DMS153 treated with DMSO at 0.1 percent for 48 hours (cell line): ENCODE measurements around the gene AIG1.
"Not testable (repeated sequence)": the region's sequence is repeated elsewhere in the genome, so short reads cannot be mapped to it uniquely, and the experiment has no call there.

Experiments
- DNase-seq: peaks from one replicate; lab custom pipeline; 2025; ENCODE audit not compliant: unreplicated experiment; lab: John Stamatoyannopoulos, UW

AIG1 gene

DNA sequence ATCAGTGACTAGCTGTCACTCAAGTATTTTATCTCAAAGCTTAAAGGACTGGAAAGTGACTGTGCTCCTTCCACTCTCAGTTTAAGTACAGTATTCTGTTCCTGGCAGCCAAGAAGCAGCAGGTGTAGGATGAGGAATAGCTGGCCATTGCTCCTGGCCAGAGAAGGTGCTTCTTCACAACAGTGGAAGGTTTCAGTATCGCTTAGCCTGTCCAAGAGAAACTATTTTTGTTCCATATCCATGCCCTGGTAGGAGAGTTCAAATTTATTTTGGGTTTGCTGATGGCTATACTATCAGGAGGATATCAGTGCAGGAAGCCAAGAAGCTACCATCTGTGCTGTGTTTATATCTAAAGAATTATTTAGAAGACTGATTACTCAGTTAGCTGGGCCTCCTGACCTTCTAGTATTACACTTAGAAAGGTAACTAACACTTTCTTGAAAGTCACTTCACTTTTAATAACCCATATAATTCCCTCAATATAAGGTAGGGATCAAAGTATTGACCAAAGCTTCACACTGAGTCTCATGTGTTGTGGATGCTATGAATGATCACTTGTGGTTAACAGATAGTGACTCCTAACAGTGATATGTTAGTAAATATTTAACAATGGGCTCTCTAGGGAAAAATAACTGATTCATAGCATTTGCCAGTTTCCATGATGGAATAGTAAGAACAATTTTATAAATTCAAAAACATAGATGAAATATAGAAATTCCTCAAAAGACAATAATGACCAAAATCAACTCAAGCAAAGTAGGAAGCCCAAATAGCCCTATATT, 99.9 kb downstream of the AIG1 start:
- no peak for DNase-seq

- no peak for DNase-seq
Observed at GRCh38 chr6:143163621-143164020, 102.9 kb downstream of the AIG1 start.

DNA sequence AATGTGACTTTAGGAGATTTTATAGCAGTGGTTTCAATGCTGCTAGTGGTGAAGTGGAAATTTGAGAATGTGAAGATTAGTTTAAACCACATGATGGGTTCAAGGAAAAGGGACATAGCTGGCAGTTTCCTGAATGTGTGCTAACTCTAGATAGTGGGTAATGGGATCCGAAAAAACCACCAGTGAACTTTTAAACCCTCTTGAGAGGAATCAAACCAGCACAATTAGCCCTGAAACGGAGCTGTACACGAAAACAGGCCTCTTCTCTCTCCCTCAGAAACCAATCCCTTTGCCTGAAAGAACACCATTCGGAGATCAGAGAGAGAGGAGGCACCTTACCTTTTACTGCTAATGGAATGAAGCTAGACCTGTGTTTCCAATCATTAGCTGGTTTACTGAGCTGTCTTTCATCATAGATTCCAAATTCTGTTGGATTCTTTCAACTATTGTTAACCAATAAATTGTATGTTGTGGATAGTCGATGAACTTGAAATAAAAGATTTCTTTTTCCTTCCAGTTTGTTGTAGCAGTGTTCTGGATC, 103.9 kb downstream of the AIG1 start:
- DNase-seq, result no peak

GRCh38 chr6:143165315-143165855, 104.7 kb downstream of the AIG1 start:
- DNase-seq, result no peak

- DNase-seq, result no peak
Observed at GRCh38 chr6:143166247-143166695, 105.6 kb downstream of the AIG1 start.

DNA sequence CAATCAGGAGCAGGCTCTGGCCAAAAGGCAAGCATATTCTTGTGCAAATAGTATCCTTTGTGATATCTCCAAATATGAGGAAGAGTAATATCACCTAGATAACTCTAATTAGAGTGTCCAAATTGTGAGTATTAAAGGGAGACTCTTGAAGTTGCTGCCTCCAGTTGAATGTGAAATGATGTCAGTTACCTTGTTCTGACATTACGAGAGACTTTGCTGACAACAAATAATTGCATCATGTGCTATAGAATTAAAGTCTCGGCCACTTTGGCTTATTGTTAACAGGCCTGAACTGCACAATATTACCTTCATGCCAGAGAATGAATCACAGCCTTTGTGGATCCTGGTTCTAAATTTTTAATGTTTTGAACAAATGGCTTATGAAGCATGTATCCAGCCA, 106.5 kb downstream of the AIG1 start:
- no peak for DNase-seq

- DNase-seq, result not testable (repeated sequence)
Observed at GRCh38 chr6:143168396-143168816, 107.7 kb downstream of the AIG1 start.

- no peak for DNase-seq
Observed at GRCh38 chr6:143169440-143169839, 108.8 kb downstream of the AIG1 start.

- DNase-seq, result no peak
Observed at GRCh38 chr6:143174516-143174915, 113.8 kb downstream of the AIG1 start.

DNA sequence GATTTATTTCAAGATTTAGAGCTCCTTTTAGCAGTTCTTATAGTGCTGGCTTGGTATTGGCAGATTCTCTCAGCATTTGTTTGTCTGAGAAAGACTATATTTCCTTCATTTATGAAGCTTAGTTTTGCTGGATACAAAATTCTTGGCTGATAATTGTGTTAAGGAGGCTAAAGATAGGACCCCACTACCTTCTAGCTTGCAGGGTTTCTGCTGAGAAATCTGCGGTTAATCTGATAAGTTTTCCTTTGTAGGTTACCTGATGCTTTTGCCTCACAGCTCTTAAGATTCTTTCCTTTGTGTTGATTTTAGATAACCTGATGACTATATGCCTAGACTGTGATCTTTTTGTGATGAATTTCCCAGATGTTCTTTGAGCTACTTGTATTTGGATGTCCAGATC, 114.3 kb downstream of the AIG1 start:
- no peak for DNase-seq

DNA sequence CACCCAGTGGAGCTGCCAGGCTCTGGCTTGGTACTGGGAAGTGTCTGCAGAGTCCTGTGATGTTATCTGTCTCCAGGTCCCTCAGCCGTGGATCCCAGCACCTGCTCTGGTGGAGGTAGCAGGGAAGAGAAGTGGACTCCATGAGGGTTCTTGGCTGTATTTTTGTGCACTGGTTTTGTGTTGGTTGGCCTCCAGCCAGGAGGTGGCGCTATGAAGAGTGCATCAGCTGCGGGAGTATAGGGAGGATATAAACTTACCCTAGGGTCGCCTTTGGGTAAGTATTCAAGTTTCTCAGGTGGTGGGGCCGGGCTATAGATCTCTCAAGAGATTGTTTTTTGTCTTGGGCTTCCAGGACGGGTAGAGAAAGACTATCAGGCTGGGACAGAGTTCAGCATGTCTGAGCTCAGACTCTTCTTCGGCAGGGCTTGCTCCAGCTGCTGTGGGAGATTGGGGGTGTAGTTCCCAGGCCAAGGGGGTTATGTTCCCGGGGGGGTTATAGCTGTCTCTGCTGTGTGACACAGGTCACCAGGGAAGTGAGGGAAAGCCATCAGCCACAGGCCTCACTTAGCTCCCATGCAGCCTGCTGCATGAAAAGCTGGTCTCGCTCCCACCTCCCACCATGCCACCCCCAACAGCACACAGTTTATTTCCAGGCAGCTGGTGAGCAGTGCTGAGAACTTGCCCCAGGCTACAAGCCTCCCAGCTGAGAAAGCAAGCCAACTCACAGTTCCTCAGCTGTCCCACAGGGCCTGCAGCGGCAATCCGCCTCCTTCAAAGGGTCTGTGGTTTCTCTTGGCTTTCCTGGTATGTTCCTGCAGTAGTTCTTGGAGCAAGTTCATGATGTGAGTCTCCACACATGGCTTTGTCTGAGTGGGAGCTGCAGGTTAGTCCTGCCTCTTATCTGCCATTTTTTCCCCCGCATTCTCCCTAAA, 115.7 kb downstream of the AIG1 start:
- no peak for DNase-seq

DNA sequence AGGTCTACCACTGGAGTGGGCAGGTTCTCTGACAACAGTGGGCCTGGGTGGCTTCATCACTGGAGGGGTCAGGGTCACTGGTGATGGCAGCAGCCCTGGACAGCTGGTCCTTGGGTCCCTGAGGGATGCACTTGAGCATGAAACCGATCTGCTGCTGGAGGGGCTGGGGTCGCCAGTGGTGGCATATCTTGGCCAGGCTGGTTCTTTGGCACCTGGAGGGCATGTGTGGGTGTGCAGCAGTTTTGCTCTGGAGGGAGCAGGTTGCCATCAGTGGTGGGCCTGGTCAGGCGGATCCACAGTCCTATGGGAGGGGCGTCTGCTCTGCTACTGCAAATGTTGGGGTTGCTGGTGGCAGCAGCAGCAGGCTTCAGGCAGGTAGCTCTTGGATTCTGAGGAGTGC, 117.0 kb downstream of the AIG1 start:
- DNase-seq, result no peak

DNA sequence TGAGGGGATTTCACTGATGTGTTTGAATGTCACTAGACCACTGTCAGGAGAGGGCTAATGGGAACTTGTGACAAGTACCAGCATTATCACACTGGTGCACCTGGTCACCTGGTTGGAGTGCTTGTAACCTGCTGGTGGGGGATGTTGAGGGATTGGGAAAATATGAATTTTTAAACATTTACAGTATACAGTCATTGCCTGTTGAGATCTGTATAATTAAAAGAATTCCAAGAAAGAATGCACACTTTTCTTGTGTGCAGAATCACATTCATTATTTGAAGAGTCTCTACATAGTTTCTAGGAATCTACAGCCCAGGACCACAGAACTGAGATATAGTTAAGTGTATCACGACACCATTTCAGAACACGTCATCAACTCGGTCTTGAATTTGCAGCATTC, 118.4 kb downstream of the AIG1 start:
- no peak for DNase-seq

DNA sequence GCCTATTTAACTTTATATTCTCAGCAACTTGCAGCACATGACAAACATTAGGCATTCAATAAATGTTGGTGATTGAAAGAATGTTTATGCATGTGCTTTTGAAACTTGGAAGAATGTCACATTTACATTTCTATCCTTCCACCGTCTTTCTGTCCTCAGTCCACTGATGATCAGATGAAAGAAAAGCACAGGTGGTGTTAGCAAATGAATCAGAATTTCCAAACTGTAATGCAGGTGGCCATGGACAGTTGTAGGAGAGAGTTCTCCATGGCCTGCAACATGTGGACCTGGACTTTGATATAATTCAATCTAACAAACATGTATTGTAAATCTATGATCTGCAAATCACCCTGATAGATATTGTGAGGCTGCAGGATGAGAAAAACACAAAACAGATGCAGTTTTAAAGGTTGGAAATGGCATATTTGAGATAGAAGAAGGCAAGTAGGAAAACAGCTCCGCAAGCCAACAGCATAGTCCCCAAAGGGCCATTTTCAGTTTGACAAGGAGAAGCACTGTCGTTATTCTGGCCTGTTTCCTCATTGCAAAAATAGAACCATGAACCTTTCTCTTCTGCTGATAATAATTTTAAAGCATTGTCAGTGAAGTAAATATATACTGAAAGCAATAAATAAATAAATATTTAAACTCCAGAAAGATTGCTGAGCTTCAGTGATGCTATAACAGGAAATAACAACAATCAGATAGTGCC, 119.4 kb downstream of the AIG1 start:
- no peak for DNase-seq

DNA sequence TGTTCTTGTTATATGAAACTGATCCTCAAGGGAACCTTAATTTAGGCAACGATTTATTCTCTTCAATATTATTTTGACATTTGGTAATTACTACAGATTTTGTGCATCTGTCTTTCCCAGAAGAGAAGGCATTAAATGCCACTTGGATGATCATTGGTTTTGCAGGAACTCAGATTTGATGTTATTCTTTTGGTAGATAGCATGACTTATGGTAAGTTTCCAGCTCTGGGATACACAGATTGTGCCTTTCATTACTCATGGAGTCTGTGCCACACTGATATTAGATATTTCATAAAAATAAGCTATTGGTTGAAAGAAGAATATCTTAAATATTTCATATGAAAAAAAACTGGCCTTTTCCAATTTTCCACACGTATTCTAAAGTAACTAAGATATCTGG, 120.1 kb downstream of the AIG1 start:
- DNase-seq, result no peak

- DNase-seq, result no peak
Observed at GRCh38 chr6:143183666-143184065, 123.0 kb downstream of the AIG1 start.

GRCh38 chr6:143185288-143185687, 124.6 kb downstream of the AIG1 start:
- DNase-seq, result no peak

GRCh38 chr6:143187238-143187923, 126.7 kb downstream of the AIG1 start:
- no peak for DNase-seq

GRCh38 chr6:143188292-143188691, 127.6 kb downstream of the AIG1 start:
- no peak for DNase-seq

DNA sequence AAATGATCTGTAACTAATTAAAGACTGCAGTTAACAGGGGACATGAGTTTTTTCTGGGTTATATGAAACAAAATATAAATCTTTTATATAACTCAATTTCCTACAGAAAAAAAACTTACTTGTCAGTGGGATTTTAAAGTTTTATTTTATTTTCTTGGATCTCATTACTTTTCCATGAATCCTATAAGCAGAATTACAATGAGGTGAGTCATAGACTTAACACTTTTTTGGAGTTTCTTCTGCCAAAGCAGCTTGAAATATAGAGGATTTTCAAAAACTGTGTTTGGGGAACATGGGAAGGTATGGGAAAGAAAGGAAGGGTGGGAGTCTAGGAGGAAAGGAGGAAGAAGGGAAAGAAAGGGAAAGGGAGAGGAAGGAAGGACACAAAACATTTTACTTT, 130.7 kb downstream of the AIG1 start:
- DNase-seq, result no peak
